GM19035 (cell line): ENCODE results near the gene ISCA1.

Experiments used
- ATAC-seq: cut with Tn5 transposase; IDR thresholded peaks from one replicate; pipeline ENCODE4 v1.9.1; 2021; ENCODE audit not compliant: unreplicated experiment

The ISCA1 gene

GRCh38 chr9:86238861-86239770 is 43.2 kb downstream of the ISCA1 start:
- ATAC-seq, result no peak

- ATAC-seq, result no peak
These were observed 51.5 kb downstream of the ISCA1 start for GRCh38 chr9:86230858-86231257.

- ATAC-seq, result no peak
These were observed 59.7 kb downstream of the ISCA1 start for GRCh38 chr9:86222667-86223066.

- ATAC-seq, result no peak
These were observed 62.7 kb downstream of the ISCA1 start for GRCh38 chr9:86219606-86220005.

GRCh38 chr9:86217076-86217755 is 65.1 kb downstream of the ISCA1 start:
- ATAC-seq, result no peak
